ENCODE measurements around the gene PDK3. TPM values are rescaled to one million over a fixed set of nuclear protein-coding genes. Genes with fewer than 3 reads are reported as not detected.

PDK3 gene
- total RNA-seq, 1 donor from 2014 or later, result 11.6 TPM

DNA sequence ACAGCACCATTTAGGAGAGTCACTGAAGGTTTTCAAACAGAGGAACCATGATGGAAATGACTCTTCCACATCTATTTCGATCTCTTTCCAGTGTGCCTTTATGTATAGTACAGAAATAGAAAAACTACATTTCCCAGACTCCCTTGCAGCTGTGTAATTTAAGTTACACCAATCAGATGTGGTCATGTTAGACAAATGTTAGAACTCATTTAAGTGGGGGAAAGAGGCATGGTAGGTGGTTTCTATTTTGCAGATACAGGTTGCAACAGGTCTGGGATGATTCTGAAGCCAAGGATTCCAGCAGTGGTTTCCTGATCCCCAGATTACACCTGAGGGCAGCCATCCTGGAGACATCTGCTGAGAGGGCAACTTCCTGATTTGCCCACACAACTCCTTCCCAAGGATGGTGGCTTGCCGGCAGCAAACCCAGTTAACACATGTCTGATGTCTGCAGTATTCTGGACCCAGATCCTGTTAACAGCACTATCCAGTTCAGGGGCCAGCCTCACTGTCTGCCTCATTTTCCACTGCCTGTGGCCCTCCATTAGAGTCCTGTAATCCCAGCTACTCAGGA, 38.7 kb upstream of the PDK3 start:
- no peak overlapping the region for H3K27ac Mint-ChIP-seq (ENCODE audit: unreplicated experiment)
- peaks cover 11% of the 10 kb centered on the region for H3K4me1 Mint-ChIP-seq (ENCODE audit: unreplicated experiment)
- no peaks in the 10 kb centered on the region for H3K36me3 Mint-ChIP-seq (ENCODE audit: low read depth, unreplicated experiment)
- no peak for TF ChIP-seq CTCF (IDR thresholded peaks at IDR 0.05; ENCODE audit: unreplicated experiment)
- no peak overlapping the region for H3K4me3 Mint-ChIP-seq (ENCODE audit: unreplicated experiment)
- DNase-seq (ENCODE audit: low spot score), result no peak
- no peaks in the 10 kb centered on the region for H3K9me3 Mint-ChIP-seq (ENCODE audit: unreplicated experiment)
- H3K27me3 Mint-ChIP-seq (ENCODE audit: unreplicated experiment), result peaks cover 5% of the 10 kb centered on the region

DNA sequence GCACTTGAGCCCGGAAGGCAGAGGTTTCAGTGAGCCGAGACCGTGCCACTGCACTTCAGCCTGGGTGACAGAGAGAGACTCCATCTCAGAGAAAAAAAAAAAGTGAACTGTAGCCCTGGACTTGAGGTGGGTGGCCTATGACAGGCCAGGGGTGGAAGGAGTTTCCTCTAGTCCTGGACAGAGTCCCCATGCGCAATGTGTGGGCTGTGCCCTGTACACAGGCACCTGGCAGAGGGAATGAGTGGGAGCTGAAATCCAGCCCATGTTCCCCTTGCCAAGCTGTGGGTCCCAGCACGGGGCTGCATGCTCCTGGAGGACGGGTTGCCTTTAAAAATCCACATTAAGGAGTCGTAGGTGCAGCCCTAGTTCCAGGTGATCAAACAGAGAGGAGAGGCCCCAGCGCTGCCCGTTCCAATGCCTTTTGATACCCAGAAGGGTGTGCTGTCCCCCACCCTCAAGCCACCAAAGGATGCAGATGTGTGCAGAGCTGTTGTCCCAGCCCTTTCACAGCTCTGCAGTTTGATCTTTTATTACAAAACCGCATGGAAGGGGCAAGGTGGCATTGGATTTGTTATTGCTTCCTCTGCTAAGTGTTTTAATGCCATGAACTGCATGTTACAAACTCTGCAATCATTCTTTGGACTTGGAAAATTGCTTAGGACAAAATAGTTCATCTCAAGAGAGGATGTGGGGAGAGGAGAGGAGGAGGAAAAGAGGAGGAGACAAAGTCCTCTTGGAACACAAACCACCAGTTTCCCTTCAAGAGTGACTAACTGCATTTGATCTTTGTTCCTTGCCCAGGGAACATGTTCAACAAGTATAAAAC, 38.0 kb upstream of the PDK3 start:
- H3K27me3 Mint-ChIP-seq (ENCODE audit: unreplicated experiment), result peaks cover 5% of the 10 kb centered on the region
- H3K4me3 Mint-ChIP-seq (ENCODE audit: unreplicated experiment), result no peak overlapping the region
- peaks cover 11% of the 10 kb centered on the region for H3K4me1 Mint-ChIP-seq (ENCODE audit: unreplicated experiment)
- no peak overlapping the region for H3K27ac Mint-ChIP-seq (ENCODE audit: unreplicated experiment)
- no peaks in the 10 kb centered on the region for H3K36me3 Mint-ChIP-seq (ENCODE audit: low read depth, unreplicated experiment)
- no peak for DNase-seq (ENCODE audit: low spot score)
- H3K9me3 Mint-ChIP-seq (ENCODE audit: unreplicated experiment), result no peaks in the 10 kb centered on the region
- TF ChIP-seq CTCF (IDR thresholded peaks at IDR 0.05; ENCODE audit: unreplicated experiment), result no peak

- no peak for TF ChIP-seq CTCF (IDR thresholded peaks at IDR 0.05; ENCODE audit: unreplicated experiment)
- no peaks in the 10 kb centered on the region for H3K9me3 Mint-ChIP-seq (ENCODE audit: unreplicated experiment)
- peaks cover 5% of the 10 kb centered on the region for H3K27me3 Mint-ChIP-seq (ENCODE audit: unreplicated experiment)
- H3K4me1 Mint-ChIP-seq (ENCODE audit: unreplicated experiment), result peaks cover 11% of the 10 kb centered on the region
- H3K4me3 Mint-ChIP-seq (ENCODE audit: unreplicated experiment), result no peak overlapping the region
- H3K36me3 Mint-ChIP-seq (ENCODE audit: low read depth, unreplicated experiment), result no peaks in the 10 kb centered on the region
- H3K27ac Mint-ChIP-seq (ENCODE audit: unreplicated experiment), result no peak overlapping the region
- no peak for DNase-seq (ENCODE audit: low spot score)
Observed at GRCh38 chrX:24427747-24428019, 37.4 kb upstream of the PDK3 start.

DNA sequence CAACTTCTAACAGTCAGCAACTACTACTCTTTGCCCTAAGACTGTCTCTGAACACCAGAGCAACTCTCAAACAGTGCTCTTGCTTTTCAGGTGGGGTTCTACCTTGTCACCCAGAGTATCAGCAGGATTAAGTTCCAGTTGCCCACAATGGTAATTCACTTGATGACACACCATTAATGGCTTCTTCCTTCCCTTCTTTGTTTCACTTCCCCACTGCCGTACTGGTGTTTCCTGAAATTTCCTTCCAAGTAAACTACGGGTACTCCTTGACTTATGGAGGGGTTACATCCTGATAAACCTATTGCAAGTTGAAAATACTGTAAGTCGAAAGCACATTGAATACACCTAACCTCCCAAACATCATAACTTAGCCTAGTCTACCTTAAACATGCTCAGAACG, 36.6 kb upstream of the PDK3 start:
- Mint-ChIP-seq H3K4me3 (ENCODE audit: unreplicated experiment) (no peak overlapping the region), H3K9me3 (ENCODE audit: unreplicated experiment) (no peaks in the 10 kb centered on the region), H3K4me1 (ENCODE audit: unreplicated experiment) (peaks cover 11% of the 10 kb centered on the region), H3K36me3 (ENCODE audit: low read depth, unreplicated experiment) (no peaks in the 10 kb centered on the region), H3K27ac (ENCODE audit: unreplicated experiment) (peak overlapping the region; percentile 85), H3K27me3 (ENCODE audit: unreplicated experiment) (peaks cover 5% of the 10 kb centered on the region)
- DNase-seq (ENCODE audit: low spot score), result no peak
- TF ChIP-seq CTCF (IDR thresholded peaks at IDR 0.05; ENCODE audit: unreplicated experiment), result no peak

DNA sequence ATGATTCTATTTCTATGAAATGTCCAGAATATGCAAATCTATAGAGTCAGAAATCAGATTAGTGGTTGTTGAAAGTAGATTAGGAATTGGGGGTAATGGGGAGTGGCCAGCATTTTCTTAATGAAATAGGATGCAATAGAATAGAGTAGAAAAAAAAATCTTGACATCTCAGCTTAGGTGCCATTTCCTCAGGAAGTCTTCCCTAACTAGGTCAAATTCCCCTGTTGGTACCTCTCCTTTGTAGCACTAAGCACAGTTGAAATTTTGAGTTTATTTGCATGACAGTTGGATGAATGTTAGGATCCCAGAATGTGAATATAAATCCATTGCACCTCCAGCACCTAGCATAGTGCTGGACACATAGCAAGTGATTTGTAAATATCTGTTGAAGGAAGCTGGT, 30.0 kb upstream of the PDK3 start:
- Mint-ChIP-seq H3K9me3 (ENCODE audit: unreplicated experiment) (no peaks in the 10 kb centered on the region), H3K36me3 (ENCODE audit: low read depth, unreplicated experiment) (no peaks in the 10 kb centered on the region), H3K27ac (ENCODE audit: unreplicated experiment) (no peak overlapping the region), H3K4me1 (ENCODE audit: unreplicated experiment) (peaks cover 6% of the 10 kb centered on the region), H3K4me3 (ENCODE audit: unreplicated experiment) (no peak overlapping the region), H3K27me3 (ENCODE audit: unreplicated experiment) (no peaks in the 10 kb centered on the region)
- no peak for TF ChIP-seq CTCF (IDR thresholded peaks at IDR 0.05; ENCODE audit: unreplicated experiment)
- no peak for DNase-seq (ENCODE audit: low spot score)
